GM12892 (cell line): Measurements from ENCODE around the gene RASSF8.

Source experiments
- POLR2A ChIP-seq: IDR thresholded peaks from 2 replicates; pipeline ENCODE4 v1.6.1; 2011; ENCODE audit warnings: low read depth, low read length, control low read depth
- TAF1 ChIP-seq: IDR thresholded peaks from 2 replicates; pipeline ENCODE4 v1.6.1; 2011; ENCODE audit warnings: low read depth, mild to moderate bottlenecking, control low read depth, low read length, borderline replicate concordance

- no peak for TF ChIP-seq POLR2A
- TF ChIP-seq TAF1 = no peak
Measured at GRCh38 chr12:25971654-25972041, 13.2 kb downstream of the RASSF8 start.
